ENCODE measurements around the gene PTPRD.

- TF ChIP-seq, protein P1, sequence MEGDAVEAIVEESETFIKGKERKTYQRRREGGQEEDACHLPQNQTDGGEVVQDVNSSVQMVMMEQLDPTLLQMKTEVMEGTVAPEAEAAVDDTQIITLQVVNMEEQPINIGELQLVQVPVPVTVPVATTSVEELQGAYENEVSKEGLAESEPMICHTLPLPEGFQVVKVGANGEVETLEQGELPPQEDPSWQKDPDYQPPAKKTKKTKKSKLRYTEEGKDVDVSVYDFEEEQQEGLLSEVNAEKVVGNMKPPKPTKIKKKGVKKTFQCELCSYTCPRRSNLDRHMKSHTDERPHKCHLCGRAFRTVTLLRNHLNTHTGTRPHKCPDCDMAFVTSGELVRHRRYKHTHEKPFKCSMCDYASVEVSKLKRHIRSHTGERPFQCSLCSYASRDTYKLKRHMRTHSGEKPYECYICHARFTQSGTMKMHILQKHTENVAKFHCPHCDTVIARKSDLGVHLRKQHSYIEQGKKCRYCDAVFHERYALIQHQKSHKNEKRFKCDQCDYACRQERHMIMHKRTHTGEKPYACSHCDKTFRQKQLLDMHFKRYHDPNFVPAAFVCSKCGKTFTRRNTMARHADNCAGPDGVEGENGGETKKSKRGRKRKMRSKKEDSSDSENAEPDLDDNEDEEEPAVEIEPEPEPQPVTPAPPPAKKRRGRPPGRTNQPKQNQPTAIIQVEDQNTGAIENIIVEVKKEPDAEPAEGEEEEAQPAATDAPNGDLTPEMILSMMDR (IDR thresholded peaks at IDR 0.05) = no peak
- TF ChIP-seq, protein P2, sequence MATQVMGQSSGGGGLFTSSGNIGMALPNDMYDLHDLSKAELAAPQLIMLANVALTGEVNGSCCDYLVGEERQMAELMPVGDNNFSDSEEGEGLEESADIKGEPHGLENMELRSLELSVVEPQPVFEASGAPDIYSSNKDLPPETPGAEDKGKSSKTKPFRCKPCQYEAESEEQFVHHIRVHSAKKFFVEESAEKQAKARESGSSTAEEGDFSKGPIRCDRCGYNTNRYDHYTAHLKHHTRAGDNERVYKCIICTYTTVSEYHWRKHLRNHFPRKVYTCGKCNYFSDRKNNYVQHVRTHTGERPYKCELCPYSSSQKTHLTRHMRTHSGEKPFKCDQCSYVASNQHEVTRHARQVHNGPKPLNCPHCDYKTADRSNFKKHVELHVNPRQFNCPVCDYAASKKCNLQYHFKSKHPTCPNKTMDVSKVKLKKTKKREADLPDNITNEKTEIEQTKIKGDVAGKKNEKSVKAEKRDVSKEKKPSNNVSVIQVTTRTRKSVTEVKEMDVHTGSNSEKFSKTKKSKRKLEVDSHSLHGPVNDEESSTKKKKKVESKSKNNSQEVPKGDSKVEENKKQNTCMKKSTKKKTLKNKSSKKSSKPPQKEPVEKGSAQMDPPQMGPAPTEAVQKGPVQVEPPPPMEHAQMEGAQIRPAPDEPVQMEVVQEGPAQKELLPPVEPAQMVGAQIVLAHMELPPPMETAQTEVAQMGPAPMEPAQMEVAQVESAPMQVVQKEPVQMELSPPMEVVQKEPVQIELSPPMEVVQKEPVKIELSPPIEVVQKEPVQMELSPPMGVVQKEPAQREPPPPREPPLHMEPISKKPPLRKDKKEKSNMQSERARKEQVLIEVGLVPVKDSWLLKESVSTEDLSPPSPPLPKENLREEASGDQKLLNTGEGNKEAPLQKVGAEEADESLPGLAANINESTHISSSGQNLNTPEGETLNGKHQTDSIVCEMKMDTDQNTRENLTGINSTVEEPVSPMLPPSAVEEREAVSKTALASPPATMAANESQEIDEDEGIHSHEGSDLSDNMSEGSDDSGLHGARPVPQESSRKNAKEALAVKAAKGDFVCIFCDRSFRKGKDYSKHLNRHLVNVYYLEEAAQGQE (IDR thresholded peaks at IDR 0.05; ENCODE audit: insufficient read depth in 1 of 2, low read depth in 2 of 2, low read length in 1 of 2) = no peak
Measured at GRCh38 chr9:8780386-8780785, 1832.4 kb downstream of the PTPRD start.
